OCI-M2 (cell line): ENCODE data around the gene SPA17.

Experiments used
- DNase-seq: peaks from one replicate; lab custom pipeline; 2025; ENCODE audit not compliant: unreplicated experiment; lab: John Stamatoyannopoulos, UW

SPA17 gene

DNA sequence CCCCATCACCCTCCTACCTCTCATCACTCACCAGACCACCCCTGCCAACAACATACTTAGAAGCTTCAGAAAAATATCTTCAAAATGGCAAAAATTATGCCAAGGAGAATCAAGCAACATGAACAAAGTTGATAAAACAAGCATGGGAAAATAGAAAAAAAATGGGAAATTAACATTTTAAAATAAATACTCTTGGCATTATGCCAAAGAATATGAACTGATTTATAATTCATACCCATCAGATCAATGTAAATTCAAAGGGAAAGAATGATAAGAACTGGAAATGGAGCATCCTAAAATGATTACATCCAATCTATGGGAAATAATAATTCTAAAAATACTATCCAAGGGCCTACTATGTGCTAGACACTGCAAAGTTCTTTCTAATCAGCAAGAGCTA is 12.2 kb upstream of the SPA17 start:
- no peak for DNase-seq

DNA sequence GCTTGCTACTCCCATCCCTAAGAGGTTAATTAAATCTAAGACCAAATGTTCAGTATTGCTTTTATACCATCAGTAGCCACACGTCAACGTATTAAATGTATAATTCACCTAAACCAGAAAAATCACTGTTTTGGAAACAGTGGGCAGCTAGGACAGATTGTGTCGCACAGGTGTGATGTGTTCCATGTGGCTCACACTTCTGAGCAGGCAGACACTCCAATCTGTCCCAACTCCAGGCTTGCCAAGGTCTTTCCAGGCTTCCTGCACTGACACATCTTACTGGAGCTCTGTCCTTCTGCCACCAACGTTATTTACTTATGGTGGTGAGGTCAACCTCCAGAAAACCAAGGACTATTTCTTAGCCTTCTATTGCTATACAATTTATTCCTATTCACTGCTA is 11.6 kb upstream of the SPA17 start:
- DNase-seq: no peak

DNA sequence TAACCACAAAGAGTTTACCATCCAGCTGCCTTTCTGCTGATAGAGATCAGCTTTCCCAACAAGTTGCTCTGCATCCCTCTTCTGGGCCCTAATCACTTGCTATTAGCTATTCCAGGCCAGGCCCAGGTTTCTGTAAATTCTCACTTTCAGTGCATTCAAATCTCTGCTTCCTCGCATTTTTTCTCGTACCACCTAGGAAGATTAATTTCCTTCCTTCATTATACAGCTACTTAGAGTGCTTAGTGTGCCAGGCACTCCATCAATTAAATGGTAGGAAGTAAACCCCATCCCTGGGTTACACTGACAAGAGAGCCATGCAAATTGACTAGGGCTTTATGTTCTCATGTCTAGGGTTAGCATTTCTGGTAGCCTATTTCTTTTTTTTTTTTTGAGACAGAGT is 9.8 kb upstream of the SPA17 start:
- DNase-seq: no peak

DNA sequence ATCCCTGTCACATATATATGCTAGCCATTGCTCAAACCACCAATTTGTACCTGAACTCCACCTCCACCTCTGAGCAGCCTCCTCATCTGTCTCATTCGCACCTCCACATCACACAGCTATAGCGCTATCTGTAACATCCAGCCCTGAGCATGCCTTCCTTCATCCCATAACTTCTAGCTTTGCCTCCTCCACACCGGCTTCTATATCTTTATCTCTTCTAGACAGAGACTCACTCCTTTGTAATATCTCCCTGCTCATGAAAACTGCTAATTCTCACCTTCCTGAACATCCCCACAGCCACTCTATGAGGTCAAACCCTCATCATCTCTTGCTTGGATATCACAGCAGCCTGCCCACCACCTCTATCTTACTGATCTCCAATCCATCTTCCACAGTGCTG is 6.1 kb upstream of the SPA17 start:
- DNase-seq: no peak

DNA sequence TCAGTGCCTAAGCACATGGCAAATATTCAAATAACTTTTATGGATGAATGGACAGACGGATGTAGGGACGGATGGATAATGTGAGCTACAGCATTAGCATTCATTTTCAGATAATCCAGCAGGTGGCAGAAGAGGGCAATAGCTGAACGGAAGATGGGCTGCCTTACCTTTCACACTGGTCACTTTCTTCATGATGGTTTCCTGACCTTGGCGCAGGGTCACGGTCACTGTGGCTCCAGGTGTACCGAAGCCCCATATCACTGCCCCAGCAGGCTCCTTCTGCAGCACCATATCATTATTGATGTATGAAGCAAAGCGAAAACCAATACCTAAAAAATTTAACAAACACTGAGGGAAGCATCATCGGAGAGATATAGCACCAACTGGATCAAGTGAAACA is 4.5 kb upstream of the SPA17 start:
- no peak for DNase-seq

DNA sequence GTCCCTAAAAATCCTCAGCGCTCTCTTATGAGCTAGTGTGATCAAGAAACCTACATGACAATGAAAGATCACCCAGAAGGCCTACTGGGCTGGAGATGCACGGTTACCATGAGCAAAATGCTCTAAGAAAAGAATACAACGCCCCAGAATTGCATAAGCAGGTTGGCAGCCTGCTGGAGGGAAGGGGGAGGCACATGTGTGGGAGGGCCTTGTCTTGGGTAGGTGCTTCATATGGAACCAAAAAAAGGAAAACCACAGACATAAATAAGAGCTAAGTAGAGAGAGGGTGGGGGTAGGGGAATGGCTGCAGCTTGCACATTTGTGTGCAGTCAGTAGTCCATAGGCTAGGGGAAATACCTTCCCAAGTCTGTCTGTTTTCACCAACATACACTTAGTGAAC is 3.0 kb upstream of the SPA17 start:
- DNase-seq: no peak

DNA sequence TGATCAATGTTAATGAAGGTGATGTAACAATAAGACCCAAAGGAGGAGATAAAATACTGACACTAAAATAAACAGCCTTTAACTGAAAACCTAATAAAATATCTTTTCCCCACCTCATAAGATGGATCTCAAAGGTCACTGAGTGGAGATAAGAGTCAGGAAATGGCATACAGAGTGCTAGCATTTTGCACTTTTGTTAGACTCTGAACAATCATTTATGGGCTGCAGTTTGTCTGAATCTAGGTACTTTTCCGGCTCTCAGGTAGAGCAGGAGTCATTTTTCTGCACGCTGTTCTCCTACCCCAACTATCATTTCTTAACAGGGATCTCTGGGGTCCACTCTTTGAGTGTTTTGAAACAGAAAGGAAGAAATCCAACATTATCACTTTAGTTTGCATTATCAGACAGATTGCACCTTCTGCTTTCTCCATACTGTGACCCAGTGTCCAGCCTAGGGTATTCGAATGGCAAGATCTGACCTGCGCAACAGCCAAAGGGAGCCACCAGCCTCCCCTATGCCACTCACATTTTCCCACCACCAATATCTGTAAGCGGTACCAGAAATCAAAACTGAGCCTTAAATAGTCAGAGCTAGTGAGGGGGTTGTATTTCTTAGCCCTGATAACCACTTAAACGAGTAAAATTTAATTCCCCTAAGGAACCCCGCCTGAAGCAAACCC is 1.0 kb upstream of the SPA17 start:
- no peak for DNase-seq

DNA sequence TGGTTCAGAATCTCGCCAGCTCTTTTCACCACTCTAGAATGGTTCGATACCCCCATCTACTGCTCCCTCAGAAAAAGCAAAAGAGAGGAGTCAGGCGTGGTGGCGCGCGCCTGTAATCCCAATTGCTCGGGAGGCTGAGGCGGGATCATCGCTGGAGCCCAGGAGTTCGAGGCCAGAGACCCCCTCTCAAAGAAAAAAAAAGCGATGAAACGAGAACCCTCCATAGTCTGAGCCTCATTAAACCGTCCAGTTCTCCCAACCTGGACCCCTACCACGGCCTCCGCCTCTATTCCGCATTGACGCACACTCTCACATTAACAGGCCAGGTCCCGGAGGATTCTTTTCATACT is 439 bp downstream of the SPA17 start:
- DNase-seq: no peak

DNA sequence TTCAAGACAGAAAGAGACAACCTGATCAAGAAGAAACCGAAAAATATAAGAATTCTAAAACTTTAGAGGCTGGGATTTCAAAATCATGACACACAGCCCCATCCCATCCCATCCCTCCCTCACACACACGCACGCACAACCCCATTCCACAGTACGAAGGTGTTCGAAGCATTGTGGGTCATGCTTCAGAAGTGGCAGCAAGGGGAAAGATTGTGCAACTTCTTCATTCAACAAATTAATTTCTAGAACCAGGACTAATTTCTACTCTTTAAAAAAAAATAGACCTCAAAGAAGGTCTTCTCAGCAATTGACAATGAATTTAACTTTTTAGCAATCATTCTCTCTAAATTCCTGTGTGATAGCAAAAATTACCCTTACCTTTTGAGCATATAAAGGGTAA is 867 bp downstream of the SPA17 start:
- no peak for DNase-seq

DNA sequence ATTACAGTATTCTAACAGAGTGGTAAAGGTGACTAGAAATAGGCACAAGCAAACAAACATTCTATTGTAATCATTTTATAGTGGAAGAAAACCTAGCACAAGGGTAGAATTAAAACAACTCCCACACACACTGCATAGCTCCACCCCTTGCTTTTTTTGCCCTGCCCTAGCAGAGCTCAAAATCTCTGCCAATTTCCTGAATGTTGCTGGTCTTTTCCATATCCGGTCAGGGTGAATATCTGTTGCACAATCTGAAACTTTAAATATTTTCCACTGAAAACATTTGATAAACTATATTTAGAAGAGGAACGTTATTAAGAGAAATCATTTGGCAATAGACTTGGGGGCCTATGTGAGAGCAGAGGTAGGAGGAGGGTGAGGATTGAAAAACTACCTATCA is 2.7 kb downstream of the SPA17 start:
- DNase-seq: no peak

DNA sequence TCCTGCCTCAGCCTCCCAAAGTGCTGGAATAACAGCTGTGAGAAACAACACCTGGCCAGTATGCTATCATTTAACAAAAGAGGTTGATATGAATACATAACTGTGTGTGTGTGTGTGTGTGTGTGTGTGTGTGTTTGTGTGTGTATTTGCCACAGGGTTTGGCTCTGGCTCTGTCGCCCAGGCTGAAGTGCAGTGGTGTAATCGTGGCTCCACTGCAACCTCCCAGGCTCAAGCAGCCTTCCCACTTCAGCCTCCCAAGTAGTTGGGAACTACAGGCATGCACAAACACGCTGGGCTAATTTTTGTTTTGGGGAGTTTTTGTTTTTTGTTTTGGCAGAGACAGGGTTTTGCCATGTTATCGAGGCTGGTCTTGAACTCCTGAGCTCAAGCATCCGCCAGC is 4.7 kb downstream of the SPA17 start:
- DNase-seq: no peak

DNA sequence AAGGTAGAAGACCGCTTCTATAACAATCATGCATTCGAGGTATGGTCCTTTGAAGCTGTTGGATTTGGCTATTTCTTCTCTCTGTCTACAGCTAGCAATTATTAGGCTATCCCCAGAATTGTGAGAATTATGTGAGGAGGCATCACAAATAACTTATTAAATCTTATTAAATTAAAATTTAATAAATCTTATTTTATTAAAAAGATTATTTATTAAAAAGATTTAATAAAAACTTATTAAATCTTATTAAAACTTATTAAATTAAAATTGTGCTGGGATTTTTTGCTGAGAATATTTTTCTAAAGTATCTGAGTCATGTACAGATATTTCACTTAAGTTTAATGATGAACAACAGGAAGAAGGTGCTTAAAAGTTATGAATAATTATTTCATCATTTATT is 7.7 kb downstream of the SPA17 start:
- no peak for DNase-seq

DNA sequence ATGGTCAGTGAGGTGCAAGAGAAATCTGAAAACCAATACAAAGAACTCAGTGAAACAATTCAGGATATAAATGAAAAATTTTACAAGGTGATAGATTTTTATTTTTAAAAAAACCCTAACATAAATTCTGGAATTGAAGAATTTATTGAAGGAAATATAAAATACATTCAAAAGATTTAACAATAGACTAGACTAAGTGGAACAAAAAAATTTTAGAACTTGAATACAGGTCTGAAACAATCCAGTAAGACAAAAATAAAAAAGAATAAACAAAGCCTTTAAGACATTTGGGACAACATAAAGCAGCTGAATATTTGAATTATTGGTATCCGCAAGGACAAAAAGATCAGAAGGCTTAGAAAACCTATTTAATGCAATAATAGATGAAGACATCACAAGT is 8.7 kb downstream of the SPA17 start:
- DNase-seq: no peak

DNA sequence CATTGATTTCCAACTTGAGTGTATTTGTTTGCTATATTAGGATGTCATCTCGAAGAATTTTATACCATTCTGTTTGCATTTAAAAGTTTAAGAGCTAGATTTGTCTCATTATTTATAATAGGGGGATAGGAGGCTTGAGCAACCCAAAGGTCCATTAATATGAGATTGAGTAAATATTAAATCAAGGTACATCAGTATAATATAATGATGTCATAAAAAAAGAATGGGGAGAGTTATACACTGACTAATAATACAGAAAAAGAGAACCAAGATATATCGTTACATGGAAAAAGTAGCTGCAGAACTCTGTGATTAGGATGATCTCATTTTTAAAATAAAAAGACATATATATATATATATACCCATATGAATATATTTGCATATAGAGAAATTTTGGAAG is 19.4 kb downstream of the SPA17 start:
- no peak for DNase-seq

DNA sequence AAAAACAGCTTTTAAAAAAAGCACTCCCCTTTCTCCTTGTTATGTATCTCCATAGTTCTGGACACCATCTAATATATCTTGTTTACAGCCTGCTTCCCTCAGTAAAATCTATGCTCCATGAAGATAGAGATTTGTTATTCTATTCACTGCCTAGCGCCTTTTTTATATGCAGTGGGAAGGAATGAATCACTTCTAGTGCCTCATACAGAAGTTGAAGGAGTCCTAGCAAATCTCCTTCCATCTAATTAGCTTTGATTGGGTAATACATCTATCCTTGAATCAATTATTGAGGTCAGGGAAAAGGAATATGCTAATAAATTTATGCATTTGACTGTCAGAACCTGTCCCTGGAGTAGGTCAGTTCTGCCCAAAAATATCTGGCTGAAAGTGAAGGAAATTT is 25.8 kb downstream of the SPA17 start:
- no peak for DNase-seq

DNA sequence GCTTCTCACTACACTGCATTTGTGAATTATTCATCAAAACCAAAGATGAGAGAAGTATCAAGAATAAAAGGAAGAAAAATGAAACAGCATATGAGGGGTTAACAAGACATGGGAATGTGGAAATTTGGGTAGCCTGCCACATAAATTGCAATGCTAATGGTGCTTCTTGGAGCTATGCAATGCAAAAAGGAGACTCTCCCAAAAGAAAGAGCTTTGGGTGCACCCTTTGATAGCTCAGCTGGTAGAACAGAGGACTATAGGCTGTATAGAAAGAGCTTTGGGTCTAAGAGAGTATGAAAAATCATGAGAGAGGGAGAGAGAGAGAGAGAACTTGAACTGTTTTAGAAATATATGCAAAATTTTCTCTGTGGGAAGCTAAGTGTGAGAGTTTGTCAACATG is 26.3 kb downstream of the SPA17 start:
- no peak for DNase-seq

DNA sequence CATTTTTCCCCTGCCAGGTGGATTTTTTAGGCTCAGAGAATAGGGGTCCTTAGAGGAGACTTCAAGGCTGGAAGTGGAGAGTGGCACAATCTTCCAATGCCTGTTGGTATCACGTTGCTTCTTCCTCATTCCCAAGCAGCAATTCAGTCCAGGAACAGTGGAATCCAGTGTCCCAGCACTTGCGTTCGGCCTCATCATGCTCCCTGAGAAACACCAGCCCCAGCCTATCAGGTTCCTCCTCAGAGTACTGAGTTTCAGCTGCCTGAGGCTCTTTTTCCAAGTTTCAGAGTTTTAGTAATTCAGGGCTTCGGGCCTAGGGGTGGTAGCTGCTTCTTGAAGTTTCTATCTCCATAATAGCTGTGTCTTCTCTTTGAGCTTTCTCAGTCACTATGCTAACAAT is 34.1 kb downstream of the SPA17 start:
- no peak for DNase-seq

DNA sequence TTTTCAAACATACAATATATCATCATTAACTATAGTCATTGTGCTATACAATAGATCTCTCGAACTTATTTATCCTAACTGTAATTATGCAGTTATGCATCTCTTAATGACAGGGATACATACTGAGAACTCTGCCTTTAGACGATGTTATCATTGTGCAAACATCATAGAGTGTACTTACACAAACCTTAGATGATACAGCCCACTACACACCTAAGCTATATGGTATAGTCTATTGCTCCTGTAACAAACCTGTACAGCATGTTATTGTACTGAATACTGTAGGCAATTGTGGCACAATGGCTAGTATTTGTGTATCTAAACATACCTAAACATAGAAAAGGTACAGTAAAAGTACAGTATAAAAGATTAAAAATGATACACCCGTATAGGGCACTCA is 38.7 kb downstream of the SPA17 start:
- DNase-seq: no peak

DNA sequence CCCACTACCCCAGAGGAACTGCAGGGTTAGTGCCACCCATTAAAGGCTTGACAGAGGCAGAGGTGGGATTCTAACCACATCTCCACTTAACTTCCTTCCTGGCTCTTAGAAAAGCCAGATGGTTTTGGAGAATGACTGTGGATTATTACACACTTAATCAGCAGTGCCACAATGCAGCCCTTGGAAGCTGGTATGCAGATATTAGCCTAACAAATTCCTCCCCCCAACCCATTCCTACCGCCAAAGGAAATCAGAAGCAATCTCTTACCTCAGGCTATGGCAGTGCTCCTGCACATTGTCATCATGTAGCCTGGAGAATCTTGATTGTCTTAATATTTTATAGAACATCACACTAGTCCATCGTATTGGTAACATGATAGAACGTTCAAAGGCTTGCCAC is 42.9 kb downstream of the SPA17 start:
- no peak for DNase-seq

DNA sequence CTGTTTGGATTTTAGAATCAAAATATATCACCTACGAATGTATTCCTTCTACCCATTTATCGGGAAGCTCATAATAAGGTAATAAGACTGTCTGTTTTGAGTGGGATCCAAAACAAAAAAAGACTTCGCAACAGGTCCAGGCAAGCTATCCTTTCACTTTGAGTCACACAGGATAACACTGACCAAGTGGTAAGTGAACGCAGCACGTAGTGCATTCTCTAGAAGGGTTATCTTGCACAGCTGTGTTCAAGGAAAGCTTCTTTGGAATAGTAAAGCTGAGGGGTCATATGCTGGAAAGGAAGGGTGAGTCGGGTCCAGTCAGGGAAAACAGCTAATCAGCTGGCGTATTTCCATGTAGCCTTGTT is 43.7 kb downstream of the SPA17 start:
- DNase-seq: no peak

DNA sequence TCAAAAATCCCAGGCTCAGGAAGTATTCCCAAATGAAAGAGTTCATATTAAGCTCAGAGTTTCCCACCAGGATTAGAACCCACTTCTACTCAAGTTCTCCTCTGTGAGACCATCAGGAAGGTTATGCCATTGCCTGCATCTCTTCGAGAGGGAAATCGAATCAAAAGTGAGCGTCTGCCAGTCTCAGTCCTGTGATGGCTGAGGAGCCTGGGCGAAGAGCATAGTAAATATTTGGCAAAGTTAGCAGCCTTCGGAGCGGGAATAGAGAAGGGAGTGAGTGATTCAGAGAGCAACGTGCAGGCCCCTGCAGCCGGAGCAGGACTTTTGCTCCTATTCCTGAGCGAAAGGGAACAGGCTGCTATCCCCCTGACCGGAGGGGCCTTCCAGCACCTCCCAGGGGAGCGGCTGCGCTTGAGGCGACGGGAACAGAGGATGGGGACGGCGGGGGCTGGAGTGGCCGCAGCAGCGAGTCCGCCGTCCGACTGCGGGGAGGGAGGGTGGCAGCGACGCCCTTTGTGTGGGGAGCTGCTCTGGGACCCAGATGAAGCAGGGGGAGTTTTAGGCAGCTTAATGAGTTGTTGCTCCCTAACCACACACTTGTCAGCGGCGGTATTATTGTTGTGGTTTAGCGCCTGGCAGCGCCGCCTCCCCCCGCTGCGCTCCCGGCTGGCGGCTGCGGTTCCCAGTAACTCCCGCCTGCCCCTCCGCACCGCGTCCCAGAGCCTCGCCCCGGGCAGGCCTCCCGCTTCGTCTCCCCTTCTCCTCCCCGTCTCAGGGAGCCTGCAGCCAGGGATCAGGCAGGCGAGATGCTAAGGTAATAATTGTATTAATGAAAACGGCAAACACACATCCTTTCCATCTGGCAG is 44.3 kb downstream of the SPA17 start:
- no peak for DNase-seq

DNA sequence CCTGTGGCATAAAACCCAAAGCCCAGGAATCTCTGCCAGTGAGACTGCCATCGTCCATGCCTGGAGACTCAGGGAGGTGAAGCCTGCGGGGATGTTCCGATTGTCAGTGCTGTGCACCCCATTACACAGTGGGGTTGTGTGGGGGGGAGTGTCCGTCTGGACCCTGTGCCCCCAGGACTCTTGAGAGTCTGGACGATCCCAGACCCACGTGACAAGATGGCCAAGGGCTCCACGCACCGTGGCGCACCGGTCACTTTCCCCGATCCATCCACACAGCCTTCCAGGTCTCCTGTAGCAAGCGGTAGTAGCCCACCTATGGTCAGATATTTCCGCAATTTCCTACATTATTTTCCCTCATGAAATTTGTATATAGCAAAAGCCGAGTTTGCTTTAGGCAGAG is 45.1 kb downstream of the SPA17 start:
- DNase-seq: no peak

DNA sequence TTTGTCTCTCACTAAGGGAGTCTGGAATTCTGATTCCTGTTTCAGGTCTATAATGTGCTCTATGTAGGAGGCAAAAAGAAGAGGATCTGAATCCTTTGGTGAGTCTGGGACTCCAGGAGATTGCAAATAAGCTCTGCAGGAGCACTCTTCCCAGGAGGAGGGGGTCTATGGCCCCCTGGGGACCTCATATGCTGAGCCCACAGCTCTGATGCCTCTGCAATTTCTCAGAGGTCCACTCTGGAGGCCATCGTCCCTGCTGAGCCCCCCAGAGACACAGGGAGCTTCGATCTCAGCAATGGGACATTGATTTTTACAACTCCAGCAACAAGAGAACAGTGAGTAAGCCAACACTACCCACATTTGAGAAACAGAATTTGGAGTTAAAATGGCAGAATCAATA is 45.8 kb downstream of the SPA17 start:
- no peak for DNase-seq
